DND-41 (cell line): ENCODE measurements around the gene REM2.

Source experiments
- CTCF ChIP-seq: IDR thresholded peaks from 2 replicates; pipeline ENCODE4 v1.5.1; 2012; ENCODE audit warnings: borderline replicate concordance, low read length, moderate library complexity, mild to moderate bottlenecking; ENCODE audit not compliant: poor library complexity, severe bottlenecking; ENCODE audit errors: extremely low read depth
- EZH2 ChIP-seq: IDR thresholded peaks from 3 replicates; pipeline ENCODE4 v1.6.1; 2012; ENCODE audit warnings: borderline replicate concordance, low read depth, mild to moderate bottlenecking, moderate library complexity, low read length, inconsistent platforms; ENCODE audit not compliant: severe bottlenecking

GRCh38 chr14:22846811-22847307, 36.2 kb upstream of the REM2 start:
- TF ChIP-seq CTCF (no peak), EZH2 (no peak)
